Activated CD4-positive, alpha-beta T cell treated with anti-CD3 and anti-CD28 coated beads, Interleukin-2, amount 50 U/mL, for 24 hours (primary cell): ENCODE measurements around the gene IL22.

Source experiments
- DNase-seq, 2 donors: peaks; one replicate each; pipeline ENCODE4 v3.0.0-alpha.2; 2020; ENCODE audit warnings: low read depth in 1 of 2, low spot score in 1 of 2

IL22 gene

GRCh38 chr12:68253504-68253903 lies at the start of gene IL22:
TSS of gene IL22 (minus strand) at chr12:68253604. CDS start at chr12:68253448, 156 bp downstream.
- DNase-seq, result no peak

- no peak for DNase-seq
Measured at GRCh38 chr12:68297929-68298328, 44.5 kb upstream of the IL22 start.

- DNase-seq, result no peak
Measured at GRCh38 chr12:68294251-68294650, 40.8 kb upstream of the IL22 start.

GRCh38 chr12:68293347-68293746 lies 39.9 kb upstream of the IL22 start:
- DNase-seq, result no peak

GRCh38 chr12:68292151-68292943 lies 38.9 kb upstream of the IL22 start:
- no peak for DNase-seq

GRCh38 chr12:68291396-68292036 lies 38.1 kb upstream of the IL22 start:
- DNase-seq, result no peak

GRCh38 chr12:68290126-68290525 lies 36.7 kb upstream of the IL22 start:
- peak in 1 of 2 donors; percentile 41 for DNase-seq

GRCh38 chr12:68287106-68287505 lies 33.7 kb upstream of the IL22 start:
- DNase-seq, result no peak

GRCh38 chr12:68286396-68286795 lies 33.0 kb upstream of the IL22 start:
- DNase-seq, result no peak

GRCh38 chr12:68285541-68285940 lies 32.1 kb upstream of the IL22 start:
- DNase-seq, result no peak

GRCh38 chr12:68281322-68282077 lies 28.1 kb upstream of the IL22 start:
- DNase-seq, result no peak

GRCh38 chr12:68280240-68280639 lies 26.8 kb upstream of the IL22 start:
- no peak for DNase-seq

GRCh38 chr12:68279227-68280054 lies 26.0 kb upstream of the IL22 start:
- no peak for DNase-seq

- no peak for DNase-seq
Measured at GRCh38 chr12:68276402-68276930, 23.1 kb upstream of the IL22 start.

- DNase-seq, result no peak
Measured at GRCh38 chr12:68272732-68273131, 19.3 kb upstream of the IL22 start.

GRCh38 chr12:68271346-68271745 lies 17.9 kb upstream of the IL22 start:
- no peak for DNase-seq

GRCh38 chr12:68270358-68270757 lies 17.0 kb upstream of the IL22 start:
- DNase-seq, result no peak

- no peak for DNase-seq
Measured at GRCh38 chr12:68269779-68270178, 16.4 kb upstream of the IL22 start.

GRCh38 chr12:68268967-68269366 lies 15.6 kb upstream of the IL22 start:
- no peak for DNase-seq

- DNase-seq, result no peak
Measured at GRCh38 chr12:68267892-68268396, 14.5 kb upstream of the IL22 start.

GRCh38 chr12:68264857-68265256 lies 11.5 kb upstream of the IL22 start:
- DNase-seq, result no peak
